Measurements from ENCODE around the gene CGB2. TPM values are rescaled to one million over a fixed set of nuclear protein-coding genes. Genes with fewer than 3 reads are reported as not detected.

Gene CGB2
- total and polyA plus RNA-seq, 2 of the 13 experiments (the other 11 are each of a cell fraction or from before 2014, with no cell fraction given) = not detected

GRCh38 chr19:48992581-48993174 is 39.0 kb upstream of the CGB2 start (continued):
- no peak for TF ChIP-seq MTA3 (CRISPR knock-in tag; IDR thresholded peaks at IDR 0.05)
- TF ChIP-seq ZNF142 (CRISPR knock-in tag; IDR thresholded peaks at IDR 0.05) = 0 out of 2 replicates have a peak, but pooled peaks have one; percentile 34
- no peak for TF ChIP-seq ZNF761 (CRISPR knock-in tag; conservative IDR thresholded peaks at IDR 0.05)
- TF ChIP-seq MLX (CRISPR knock-in tag; IDR thresholded peaks at IDR 0.05) = no peak
- TF ChIP-seq ATF3 (CRISPR knock-in tag; IDR thresholded peaks at IDR 0.05) = no peak
- TF ChIP-seq ZNF687 (CRISPR knock-in tag; IDR thresholded peaks at IDR 0.05) = no peak
- TF ChIP-seq PPARG (CRISPR knock-in tag; conservative IDR thresholded peaks at IDR 0.05) = no peak
- TF ChIP-seq ZNF430 (CRISPR knock-in tag; IDR thresholded peaks at IDR 0.05) = no peak
- TF ChIP-seq BCL6 (CRISPR knock-in tag; IDR thresholded peaks at IDR 0.05) = no peak
- no peak for TF ChIP-seq ZNF644 (CRISPR knock-in tag; IDR thresholded peaks at IDR 0.05; ENCODE audit: low read depth)
- no peak for TF ChIP-seq ZNF383 (CRISPR knock-in tag; IDR thresholded peaks at IDR 0.05; ENCODE audit: borderline replicate concordance)
- no peak for TF ChIP-seq ZFYVE20 (CRISPR knock-in tag; IDR thresholded peaks at IDR 0.05; ENCODE audit: borderline replicate concordance, low read depth)
- TF ChIP-seq SP5 (CRISPR knock-in tag; IDR thresholded peaks at IDR 0.05; ENCODE audit: borderline replicate concordance, low read depth) = no peak
- no peak for TF ChIP-seq ZFP62 (CRISPR knock-in tag; IDR thresholded peaks at IDR 0.05)
- no peak for TF ChIP-seq MIXL1 (CRISPR knock-in tag; IDR thresholded peaks at IDR 0.05)
- no peak for TF ChIP-seq NFE2L2 (IDR thresholded peaks at IDR 0.05; ENCODE audit: low read length)
- no peak for TF ChIP-seq MEIS1 (CRISPR knock-in tag; IDR thresholded peaks at IDR 0.05; ENCODE audit: borderline replicate concordance)
- no peak for TF ChIP-seq FOXO1 (CRISPR knock-in tag; IDR thresholded peaks at IDR 0.05)
- no peak for TF ChIP-seq HNF4G (IDR thresholded peaks at IDR 0.05; ENCODE audit: borderline replicate concordance, low read depth, low read length)
- TF ChIP-seq HNF4G (CRISPR knock-in tag; IDR thresholded peaks at IDR 0.05; ENCODE audit: borderline replicate concordance, low read depth) = no peak
